ENCODE results near the gene RHOT1. TPM values are rescaled to one million over a fixed set of nuclear protein-coding genes. Genes with fewer than 3 reads are reported as not detected.

Gene RHOT1
- total RNA-seq, 1 experiment from 2014 or later: 22.3 TPM

GRCh38 chr17:32148351-32148750 is 6.0 kb downstream of the RHOT1 start:
- H3K4me1 ChIP-seq (ENCODE audit: insufficient read depth, low read length): no peaks in the 10 kb centered on the region

DNA sequence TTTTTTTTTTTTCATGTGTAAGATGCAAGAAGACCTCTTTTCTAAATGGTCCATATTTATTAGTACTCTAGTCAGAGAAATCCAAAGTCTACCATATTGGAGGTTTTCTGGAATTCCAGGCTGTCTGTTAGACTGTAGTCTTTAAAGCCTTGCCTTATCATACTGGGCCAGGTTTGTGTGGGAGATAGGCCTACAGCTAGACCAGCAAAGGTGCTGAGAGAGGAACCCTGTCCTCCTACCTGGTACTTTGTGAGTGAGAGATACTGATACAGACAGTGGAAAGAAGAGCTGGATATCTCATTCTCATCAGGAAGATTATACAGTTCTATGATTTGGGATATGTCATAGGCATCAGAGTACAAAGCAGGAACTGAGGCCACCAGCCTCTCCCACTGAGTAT is 8.1 kb downstream of the RHOT1 start:
- H4K20me1 ChIP-seq (ENCODE audit: low read length): no peaks in the 10 kb centered on the region
- no peak for ATAC-seq
- no peak overlapping the region for H3K4me3 ChIP-seq (ENCODE audit: low read length)
- H3K9me3 ChIP-seq (ENCODE audit: low read length): no peaks in the 10 kb centered on the region
- peaks cover 41% of the 10 kb centered on the region for H3K79me2 ChIP-seq (ENCODE audit: low read length)
- no peak overlapping the region for H2AFZ ChIP-seq (ENCODE audit: low read length)
- ChIA-PET POLR2A (ENCODE audit: unreplicated experiment) (no interaction called here), CTCF (no interaction called here)
- BruUV-seq (replicated peaks): no TSS peak
- no peak overlapping the region for H3K4me2 ChIP-seq (ENCODE audit: low read length)
- no peak overlapping the region for H3K27ac ChIP-seq (ENCODE audit: low read length)
- no peak for DNase-seq
- H3K36me3 ChIP-seq (ENCODE audit: low read depth, low read length): no peaks in the 10 kb centered on the region
- no peaks in the 10 kb centered on the region for H3F3A ChIP-seq (ENCODE audit: low read length, unreplicated experiment)
- intact Hi-C loops (cut with micrococcal nuclease): no loop called here
- TF ChIP-seq, protein P1, sequence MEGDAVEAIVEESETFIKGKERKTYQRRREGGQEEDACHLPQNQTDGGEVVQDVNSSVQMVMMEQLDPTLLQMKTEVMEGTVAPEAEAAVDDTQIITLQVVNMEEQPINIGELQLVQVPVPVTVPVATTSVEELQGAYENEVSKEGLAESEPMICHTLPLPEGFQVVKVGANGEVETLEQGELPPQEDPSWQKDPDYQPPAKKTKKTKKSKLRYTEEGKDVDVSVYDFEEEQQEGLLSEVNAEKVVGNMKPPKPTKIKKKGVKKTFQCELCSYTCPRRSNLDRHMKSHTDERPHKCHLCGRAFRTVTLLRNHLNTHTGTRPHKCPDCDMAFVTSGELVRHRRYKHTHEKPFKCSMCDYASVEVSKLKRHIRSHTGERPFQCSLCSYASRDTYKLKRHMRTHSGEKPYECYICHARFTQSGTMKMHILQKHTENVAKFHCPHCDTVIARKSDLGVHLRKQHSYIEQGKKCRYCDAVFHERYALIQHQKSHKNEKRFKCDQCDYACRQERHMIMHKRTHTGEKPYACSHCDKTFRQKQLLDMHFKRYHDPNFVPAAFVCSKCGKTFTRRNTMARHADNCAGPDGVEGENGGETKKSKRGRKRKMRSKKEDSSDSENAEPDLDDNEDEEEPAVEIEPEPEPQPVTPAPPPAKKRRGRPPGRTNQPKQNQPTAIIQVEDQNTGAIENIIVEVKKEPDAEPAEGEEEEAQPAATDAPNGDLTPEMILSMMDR (conservative IDR thresholded peaks at IDR 0.05; ENCODE audit: low read depth, low read length): no peak
- TF ChIP-seq EZH2 (IDR thresholded peaks at IDR 0.05; ENCODE audit: low read length, unreplicated experiment) (no peak), EZH2phosphoT487 (IDR thresholded peaks at IDR 0.05; ENCODE audit: borderline replicate concordance, low read length) (no peak)
- H3K9me2 ChIP-seq (replicated peaks; ENCODE audit: low read length): no peaks in the 10 kb centered on the region
- no peaks in the 10 kb centered on the region for H3K27me3 ChIP-seq (ENCODE audit: low read length)
- H3K9ac ChIP-seq (ENCODE audit: low read length): no peak overlapping the region
- H3K4me1 ChIP-seq (ENCODE audit: insufficient read depth, low read length): no peaks in the 10 kb centered on the region

More at GRCh38 chr17:32148351-32148750, 6.0 kb downstream of the RHOT1 start:
- Histone ChIP-seq H2AFZ (ENCODE audit: low read length) (no peak overlapping the region), H3K27ac (ENCODE audit: low read length) (no peak overlapping the region), H3K4me3 (ENCODE audit: low read length) (no peak overlapping the region), H3K9ac (ENCODE audit: low read length) (no peak overlapping the region), H3F3A (ENCODE audit: low read length, unreplicated experiment) (no peaks in the 10 kb centered on the region), H3K9me3 (ENCODE audit: low read length) (no peaks in the 10 kb centered on the region), H3K36me3 (ENCODE audit: low read depth, low read length) (no peaks in the 10 kb centered on the region), H3K4me2 (ENCODE audit: low read length) (no peak overlapping the region), H4K20me1 (ENCODE audit: low read length) (no peaks in the 10 kb centered on the region), H3K9me2 (replicated peaks; ENCODE audit: low read length) (no peaks in the 10 kb centered on the region), H3K27me3 (ENCODE audit: low read length) (no peaks in the 10 kb centered on the region), H3K79me2 (ENCODE audit: low read length) (peaks cover 59% of the 10 kb centered on the region)
- ATAC-seq (no peak), DNase-seq (no peak)
- CTCF ChIA-PET: no interaction called here
- BruUV-seq (replicated peaks): no TSS peak
- POLR2A ChIA-PET (ENCODE audit: unreplicated experiment): no interaction called here
- no peak for TF ChIP-seq EZH2phosphoT487 (IDR thresholded peaks at IDR 0.05; ENCODE audit: borderline replicate concordance, low read length)
- TF ChIP-seq EZH2 (IDR thresholded peaks at IDR 0.05; ENCODE audit: low read length, unreplicated experiment): no peak
- TF ChIP-seq, protein P1 (conservative IDR thresholded peaks at IDR 0.05; ENCODE audit: low read depth, low read length): no peak
- intact Hi-C loops (cut with micrococcal nuclease): no loop called here

- Histone ChIP-seq H3F3A (ENCODE audit: low read length, unreplicated experiment) (no peaks in the 10 kb centered on the region), H2AFZ (ENCODE audit: low read length) (no peak overlapping the region), H3K79me2 (ENCODE audit: low read length) (peaks cover 32% of the 10 kb centered on the region), H3K27ac (ENCODE audit: low read length) (no peak overlapping the region), H3K36me3 (ENCODE audit: low read depth, low read length) (no peaks in the 10 kb centered on the region), H4K20me1 (ENCODE audit: low read length) (no peaks in the 10 kb centered on the region), H3K27me3 (ENCODE audit: low read length) (no peaks in the 10 kb centered on the region), H3K9me2 (replicated peaks; ENCODE audit: low read length) (no peaks in the 10 kb centered on the region), H3K4me2 (ENCODE audit: low read length) (no peak overlapping the region), H3K4me1 (ENCODE audit: insufficient read depth, low read length) (no peaks in the 10 kb centered on the region), H3K9me3 (ENCODE audit: low read length) (no peaks in the 10 kb centered on the region), H3K9ac (ENCODE audit: low read length) (no peak overlapping the region), H3K4me3 (ENCODE audit: low read length) (no peak overlapping the region)
- TF ChIP-seq EZH2 (IDR thresholded peaks at IDR 0.05; ENCODE audit: low read length, unreplicated experiment) (no peak), EZH2phosphoT487 (IDR thresholded peaks at IDR 0.05; ENCODE audit: borderline replicate concordance, low read length) (no peak)
- TF ChIP-seq, protein P1 (conservative IDR thresholded peaks at IDR 0.05; ENCODE audit: low read depth, low read length): no peak
- ATAC-seq: no peak
- ChIA-PET CTCF (no interaction called here), POLR2A (ENCODE audit: unreplicated experiment) (no interaction called here)
- DNase-seq: no peak
- no TSS peak for BruUV-seq (replicated peaks)
- intact Hi-C loops (cut with micrococcal nuclease): no loop called here
These were observed 9.8 kb downstream of the RHOT1 start for GRCh38 chr17:32152130-32152529.
